Liver (tissue), 3 donors: ENCODE results near the gene EXO1.

Experiments
- CTCF ChIP-seq: fragments of 150-350 bp; IDR thresholded peaks from 2 replicates; pipeline ENCODE4 v1.5.1; 2017; ENCODE audit warnings: improper control_type of control experiment, low read depth, low read length; ENCODE audit not compliant: missing input control
- EGR1 ChIP-seq, 2 donors: IDR thresholded peaks; 2 replicates each; pipeline ENCODE4 v1.6.1; 2016 to 2018; ENCODE audit warnings: antibody characterized with exemption in 2 of 2, low read depth in 2 of 2
- FOXA1 ChIP-seq: IDR thresholded peaks from 2 replicates; pipeline ENCODE4 v1.6.1; 2016; ENCODE audit warnings: antibody characterized with exemption
- GABPA ChIP-seq, 2 donors: IDR thresholded peaks in 1 of 2; conservative IDR thresholded peaks in 1 of 2; 2 replicates each; pipeline ENCODE4 v1.6.1; 2016; ENCODE audit warnings: antibody characterized with exemption in 2 of 2, mild to moderate bottlenecking in 1 of 2, moderate library complexity in 1 of 2
- RAD21 ChIP-seq, 2 donors: IDR thresholded peaks; 2 replicates each; pipeline ENCODE4 v1.6.1; 2016; ENCODE audit warnings: antibody characterized with exemption in 2 of 2, mild to moderate bottlenecking in 2 of 2
- RXRA ChIP-seq, 2 donors: IDR thresholded peaks; 2 replicates each; pipeline ENCODE4 v1.6.1; 2017 to 2018; ENCODE audit warnings: antibody characterized with exemption in 2 of 2, mild to moderate bottlenecking in 1 of 2
- TAF1 ChIP-seq: conservative IDR thresholded peaks from 2 replicates; pipeline ENCODE4 v1.6.1; 2016; ENCODE audit warnings: antibody characterized with exemption, mild to moderate bottlenecking
- YY1 ChIP-seq: IDR thresholded peaks from 2 replicates; pipeline ENCODE4 v1.6.1; 2016; ENCODE audit warnings: antibody characterized with exemption, mild to moderate bottlenecking
- TF ChIP-seq, protein P1 (sequence below): IDR thresholded peaks from 2 replicates; pipeline ENCODE4 v1.6.1; 2016; ENCODE audit warnings: antibody characterized with exemption
- TF ChIP-seq, protein P2 (sequence below): IDR thresholded peaks from 2 replicates; pipeline ENCODE4 v1.6.1; 2016; ENCODE audit warnings: antibody characterized with exemption
- donor health status: healthy.
- donor health status: healthy.

GRCh38 chr1:241896670-241896962 lies 48.6 kb downstream of the EXO1 start:
- TF ChIP-seq CTCF (no peak), EGR1 (IDR thresholded peaks at IDR 0.05; ENCODE audit: low read depth in 2 of 2) (no peak), RAD21 (IDR thresholded peaks at IDR 0.05) (no peak), GABPA (IDR thresholded peaks at IDR 0.05 in 1 of 2, conservative IDR thresholded peaks at IDR 0.05 in 1 of 2) (no peak), YY1 (no peak), RXRA (IDR thresholded peaks at IDR 0.05) (no peak), TAF1 (no peak), FOXA1 (no peak)
- TF ChIP-seq, protein P1, sequence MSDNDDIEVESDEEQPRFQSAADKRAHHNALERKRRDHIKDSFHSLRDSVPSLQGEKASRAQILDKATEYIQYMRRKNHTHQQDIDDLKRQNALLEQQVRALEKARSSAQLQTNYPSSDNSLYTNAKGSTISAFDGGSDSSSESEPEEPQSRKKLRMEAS: no peak
- TF ChIP-seq, protein P2, sequence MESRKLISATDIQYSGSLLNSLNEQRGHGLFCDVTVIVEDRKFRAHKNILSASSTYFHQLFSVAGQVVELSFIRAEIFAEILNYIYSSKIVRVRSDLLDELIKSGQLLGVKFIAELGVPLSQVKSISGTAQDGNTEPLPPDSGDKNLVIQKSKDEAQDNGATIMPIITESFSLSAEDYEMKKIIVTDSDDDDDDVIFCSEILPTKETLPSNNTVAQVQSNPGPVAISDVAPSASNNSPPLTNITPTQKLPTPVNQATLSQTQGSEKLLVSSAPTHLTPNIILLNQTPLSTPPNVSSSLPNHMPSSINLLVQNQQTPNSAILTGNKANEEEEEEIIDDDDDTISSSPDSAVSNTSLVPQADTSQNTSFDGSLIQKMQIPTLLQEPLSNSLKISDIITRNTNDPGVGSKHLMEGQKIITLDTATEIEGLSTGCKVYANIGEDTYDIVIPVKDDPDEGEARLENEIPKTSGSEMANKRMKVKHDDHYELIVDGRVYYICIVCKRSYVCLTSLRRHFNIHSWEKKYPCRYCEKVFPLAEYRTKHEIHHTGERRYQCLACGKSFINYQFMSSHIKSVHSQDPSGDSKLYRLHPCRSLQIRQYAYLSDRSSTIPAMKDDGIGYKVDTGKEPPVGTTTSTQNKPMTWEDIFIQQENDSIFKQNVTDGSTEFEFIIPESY: no peak
